NB4 (cell line): ENCODE data around the gene CLSTN2.

Source experiments
- POLR2A ChIP-seq: IDR thresholded peaks from 2 replicates; pipeline ENCODE4 v1.6.1; 2011; ENCODE audit warnings: mild to moderate bottlenecking; ENCODE audit not compliant: insufficient read length; ENCODE audit errors: extremely low read depth
- TF ChIP-seq, protein P1 (sequence below): IDR thresholded peaks from one replicate; pipeline ENCODE4 v1.5.1; 2012; ENCODE audit warnings: low read depth, low read length

DNA sequence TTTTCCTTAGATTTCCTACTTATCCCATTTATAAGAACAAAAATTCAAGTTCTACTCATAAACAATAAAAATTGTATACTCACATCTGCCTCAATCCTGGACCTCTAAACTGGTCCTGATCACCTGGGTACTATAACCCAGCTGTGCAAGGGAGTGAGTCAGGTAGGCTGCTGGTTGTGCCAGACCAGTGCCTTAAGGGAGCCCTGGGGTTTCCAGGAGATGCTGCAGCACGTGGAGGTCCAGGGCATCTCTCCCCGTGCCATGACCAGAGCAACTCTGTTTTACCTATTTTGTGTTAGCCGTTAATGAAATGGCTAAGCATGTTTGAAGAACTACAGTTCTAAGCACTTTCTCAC is 602.7 kb downstream of the CLSTN2 start:
- TF ChIP-seq, protein P1, sequence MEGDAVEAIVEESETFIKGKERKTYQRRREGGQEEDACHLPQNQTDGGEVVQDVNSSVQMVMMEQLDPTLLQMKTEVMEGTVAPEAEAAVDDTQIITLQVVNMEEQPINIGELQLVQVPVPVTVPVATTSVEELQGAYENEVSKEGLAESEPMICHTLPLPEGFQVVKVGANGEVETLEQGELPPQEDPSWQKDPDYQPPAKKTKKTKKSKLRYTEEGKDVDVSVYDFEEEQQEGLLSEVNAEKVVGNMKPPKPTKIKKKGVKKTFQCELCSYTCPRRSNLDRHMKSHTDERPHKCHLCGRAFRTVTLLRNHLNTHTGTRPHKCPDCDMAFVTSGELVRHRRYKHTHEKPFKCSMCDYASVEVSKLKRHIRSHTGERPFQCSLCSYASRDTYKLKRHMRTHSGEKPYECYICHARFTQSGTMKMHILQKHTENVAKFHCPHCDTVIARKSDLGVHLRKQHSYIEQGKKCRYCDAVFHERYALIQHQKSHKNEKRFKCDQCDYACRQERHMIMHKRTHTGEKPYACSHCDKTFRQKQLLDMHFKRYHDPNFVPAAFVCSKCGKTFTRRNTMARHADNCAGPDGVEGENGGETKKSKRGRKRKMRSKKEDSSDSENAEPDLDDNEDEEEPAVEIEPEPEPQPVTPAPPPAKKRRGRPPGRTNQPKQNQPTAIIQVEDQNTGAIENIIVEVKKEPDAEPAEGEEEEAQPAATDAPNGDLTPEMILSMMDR = no peak
- TF ChIP-seq POLR2A = no peak
